Measurements from ENCODE around the gene PZP.

PZP gene

DNA sequence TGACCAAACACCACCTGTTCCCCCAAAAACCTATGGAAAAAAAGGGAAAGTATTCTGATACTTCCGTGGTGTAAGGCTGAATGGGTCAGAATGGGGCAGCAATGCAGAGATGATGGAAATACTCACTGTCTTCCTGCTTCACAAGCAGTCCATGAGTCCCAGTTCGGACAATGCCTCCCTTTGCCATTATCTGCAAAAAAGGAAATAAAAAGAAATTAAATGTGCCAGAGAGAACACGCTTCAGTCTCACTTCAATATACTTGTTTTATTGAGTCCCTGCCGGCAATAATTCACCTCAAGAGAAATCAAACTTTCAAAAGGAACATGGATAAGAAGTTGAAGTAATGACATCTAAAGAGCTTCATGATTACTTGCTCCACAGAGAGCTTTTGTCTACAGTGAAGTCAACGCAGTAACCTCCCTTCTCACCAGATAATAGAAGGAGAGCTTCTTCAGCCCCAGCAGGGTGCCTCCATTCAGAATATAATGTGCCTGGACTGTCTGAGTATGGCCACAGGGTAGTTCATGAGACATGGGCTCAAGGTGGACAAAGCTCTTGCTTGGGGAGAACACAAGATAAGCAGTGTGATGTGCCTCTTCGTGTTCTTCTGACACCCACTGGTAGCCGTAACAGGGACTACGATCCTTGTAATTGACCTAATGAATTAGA lies 107.0 kb downstream of the PZP start:
- no peak for DNase-seq

DNA sequence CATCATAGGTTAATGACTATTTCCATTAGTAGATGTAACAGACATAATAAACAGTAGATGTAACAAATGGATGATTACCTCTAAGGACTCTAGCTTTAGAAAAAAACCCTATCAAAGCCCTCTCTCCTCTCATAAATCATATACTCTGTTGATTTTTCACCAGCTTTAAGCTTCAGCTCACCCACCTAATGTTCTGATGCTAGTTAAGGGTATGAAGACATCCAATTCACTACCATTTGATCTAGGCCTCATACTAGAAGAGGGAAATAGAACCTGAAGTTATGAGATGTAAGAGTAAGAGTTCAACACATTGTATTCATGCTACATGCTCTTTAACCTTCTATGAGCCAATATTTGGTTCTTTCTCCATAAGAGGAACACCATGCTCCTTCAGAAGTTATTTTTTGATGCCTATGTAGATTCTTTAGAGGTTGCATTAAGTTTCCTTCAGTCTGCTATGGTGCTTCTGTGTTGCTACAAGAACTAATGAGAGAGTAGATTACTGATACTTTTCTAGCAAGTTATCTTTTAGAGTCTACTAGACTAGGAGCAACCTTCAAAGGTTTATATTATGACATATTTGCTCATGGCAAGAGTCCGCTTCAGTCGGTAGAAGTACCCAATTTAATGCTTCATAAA lies 108.5 kb downstream of the PZP start:
- DNase-seq: no peak
